Measurements from ENCODE around the gene REXO4. TPM values are rescaled to one million over a fixed set of nuclear protein-coding genes. Genes with fewer than 3 reads are reported as not detected.

REXO4 gene
- total RNA-seq, 1 experiment from 2014 or later = 38.6 TPM

DNA sequence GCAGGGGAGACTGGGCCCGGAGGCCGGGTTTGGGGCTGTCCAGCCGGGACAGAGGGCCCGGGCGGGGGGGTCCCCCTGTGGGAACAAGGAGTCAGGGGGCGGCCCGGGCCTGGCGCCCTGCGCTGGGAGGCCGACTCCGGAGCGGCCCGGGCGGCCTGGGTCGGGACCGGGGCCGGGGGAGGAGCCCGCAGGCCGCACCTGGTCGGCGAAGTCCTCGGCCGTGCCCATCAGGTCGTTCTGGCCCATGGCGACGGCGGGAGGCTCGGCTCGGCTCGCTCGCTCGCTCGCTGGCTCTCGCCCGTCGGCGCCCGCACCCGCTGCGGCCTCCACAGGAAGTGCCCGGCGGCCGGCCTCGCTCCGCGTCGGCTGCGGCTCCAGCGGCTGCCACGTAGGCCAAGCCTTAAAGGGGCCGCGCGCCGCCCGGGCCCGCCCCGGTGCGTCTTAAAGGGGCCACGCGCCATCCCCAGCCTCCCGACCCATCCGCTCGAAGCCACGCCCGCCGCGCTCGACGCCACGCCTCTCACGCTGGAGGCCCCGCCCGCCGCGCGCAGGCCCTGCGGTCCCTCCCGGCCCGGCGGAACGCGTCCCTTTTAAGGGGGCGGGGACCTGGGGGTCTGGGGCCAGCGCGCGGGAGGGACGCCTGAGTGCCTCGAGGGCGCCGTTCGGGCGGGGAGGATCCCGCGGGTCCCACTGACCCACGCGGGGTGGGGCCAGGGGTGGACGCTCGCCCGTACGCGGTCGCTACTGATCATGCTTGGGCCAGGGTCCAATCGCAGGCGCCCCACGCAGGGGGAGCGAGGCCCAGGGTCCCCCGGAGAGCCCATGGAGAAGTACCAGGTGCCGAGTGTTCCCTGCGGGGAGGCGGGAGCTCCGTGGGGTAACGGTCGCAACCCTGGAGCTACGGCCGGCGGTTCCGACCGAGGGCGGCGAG, 41.8 kb downstream of the REXO4 start, which contains the start of the genes STKLD1 and SURF4 (continued):
- TF ChIP-seq, protein P1, sequence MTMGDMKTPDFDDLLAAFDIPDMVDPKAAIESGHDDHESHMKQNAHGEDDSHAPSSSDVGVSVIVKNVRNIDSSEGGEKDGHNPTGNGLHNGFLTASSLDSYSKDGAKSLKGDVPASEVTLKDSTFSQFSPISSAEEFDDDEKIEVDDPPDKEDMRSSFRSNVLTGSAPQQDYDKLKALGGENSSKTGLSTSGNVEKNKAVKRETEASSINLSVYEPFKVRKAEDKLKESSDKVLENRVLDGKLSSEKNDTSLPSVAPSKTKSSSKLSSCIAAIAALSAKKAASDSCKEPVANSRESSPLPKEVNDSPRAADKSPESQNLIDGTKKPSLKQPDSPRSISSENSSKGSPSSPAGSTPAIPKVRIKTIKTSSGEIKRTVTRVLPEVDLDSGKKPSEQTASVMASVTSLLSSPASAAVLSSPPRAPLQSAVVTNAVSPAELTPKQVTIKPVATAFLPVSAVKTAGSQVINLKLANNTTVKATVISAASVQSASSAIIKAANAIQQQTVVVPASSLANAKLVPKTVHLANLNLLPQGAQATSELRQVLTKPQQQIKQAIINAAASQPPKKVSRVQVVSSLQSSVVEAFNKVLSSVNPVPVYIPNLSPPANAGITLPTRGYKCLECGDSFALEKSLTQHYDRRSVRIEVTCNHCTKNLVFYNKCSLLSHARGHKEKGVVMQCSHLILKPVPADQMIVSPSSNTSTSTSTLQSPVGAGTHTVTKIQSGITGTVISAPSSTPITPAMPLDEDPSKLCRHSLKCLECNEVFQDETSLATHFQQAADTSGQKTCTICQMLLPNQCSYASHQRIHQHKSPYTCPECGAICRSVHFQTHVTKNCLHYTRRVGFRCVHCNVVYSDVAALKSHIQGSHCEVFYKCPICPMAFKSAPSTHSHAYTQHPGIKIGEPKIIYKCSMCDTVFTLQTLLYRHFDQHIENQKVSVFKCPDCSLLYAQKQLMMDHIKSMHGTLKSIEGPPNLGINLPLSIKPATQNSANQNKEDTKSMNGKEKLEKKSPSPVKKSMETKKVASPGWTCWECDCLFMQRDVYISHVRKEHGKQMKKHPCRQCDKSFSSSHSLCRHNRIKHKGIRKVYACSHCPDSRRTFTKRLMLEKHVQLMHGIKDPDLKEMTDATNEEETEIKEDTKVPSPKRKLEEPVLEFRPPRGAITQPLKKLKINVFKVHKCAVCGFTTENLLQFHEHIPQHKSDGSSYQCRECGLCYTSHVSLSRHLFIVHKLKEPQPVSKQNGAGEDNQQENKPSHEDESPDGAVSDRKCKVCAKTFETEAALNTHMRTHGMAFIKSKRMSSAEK (CRISPR knock-in tag; IDR thresholded peaks at IDR 0.05; ENCODE audit: borderline replicate concordance) = no peak
- peak; percentile 74; the same call in 1 of the 2 replicates for TF ChIP-seq CREB1 (CRISPR knock-in tag; IDR thresholded peaks at IDR 0.05)
- TF ChIP-seq TCF7 (CRISPR knock-in tag; IDR thresholded peaks at IDR 0.05; ENCODE audit: low read depth) = peak; percentile 87; the same call in 1 of the 2 replicates
- no peak for TF ChIP-seq PRRX2 (CRISPR knock-in tag; IDR thresholded peaks at IDR 0.05)
- TF ChIP-seq ZNF317 (CRISPR knock-in tag; IDR thresholded peaks at IDR 0.05; ENCODE audit: borderline replicate concordance, low read depth) = no peak
- TF ChIP-seq NR3C1 (CRISPR knock-in tag; conservative IDR thresholded peaks at IDR 0.05; ENCODE audit: low read depth) = 0 out of 2 replicates have a peak, but pooled peaks have one; percentile 70
- TF ChIP-seq, protein P2, sequence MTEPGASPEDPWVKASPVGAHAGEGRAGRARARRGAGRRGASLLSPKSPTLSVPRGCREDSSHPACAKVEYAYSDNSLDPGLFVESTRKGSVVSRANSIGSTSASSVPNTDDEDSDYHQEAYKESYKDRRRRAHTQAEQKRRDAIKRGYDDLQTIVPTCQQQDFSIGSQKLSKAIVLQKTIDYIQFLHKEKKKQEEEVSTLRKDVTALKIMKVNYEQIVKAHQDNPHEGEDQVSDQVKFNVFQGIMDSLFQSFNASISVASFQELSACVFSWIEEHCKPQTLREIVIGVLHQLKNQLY (CRISPR knock-in tag; IDR thresholded peaks at IDR 0.05) = no peak
- TF ChIP-seq, protein P3, sequence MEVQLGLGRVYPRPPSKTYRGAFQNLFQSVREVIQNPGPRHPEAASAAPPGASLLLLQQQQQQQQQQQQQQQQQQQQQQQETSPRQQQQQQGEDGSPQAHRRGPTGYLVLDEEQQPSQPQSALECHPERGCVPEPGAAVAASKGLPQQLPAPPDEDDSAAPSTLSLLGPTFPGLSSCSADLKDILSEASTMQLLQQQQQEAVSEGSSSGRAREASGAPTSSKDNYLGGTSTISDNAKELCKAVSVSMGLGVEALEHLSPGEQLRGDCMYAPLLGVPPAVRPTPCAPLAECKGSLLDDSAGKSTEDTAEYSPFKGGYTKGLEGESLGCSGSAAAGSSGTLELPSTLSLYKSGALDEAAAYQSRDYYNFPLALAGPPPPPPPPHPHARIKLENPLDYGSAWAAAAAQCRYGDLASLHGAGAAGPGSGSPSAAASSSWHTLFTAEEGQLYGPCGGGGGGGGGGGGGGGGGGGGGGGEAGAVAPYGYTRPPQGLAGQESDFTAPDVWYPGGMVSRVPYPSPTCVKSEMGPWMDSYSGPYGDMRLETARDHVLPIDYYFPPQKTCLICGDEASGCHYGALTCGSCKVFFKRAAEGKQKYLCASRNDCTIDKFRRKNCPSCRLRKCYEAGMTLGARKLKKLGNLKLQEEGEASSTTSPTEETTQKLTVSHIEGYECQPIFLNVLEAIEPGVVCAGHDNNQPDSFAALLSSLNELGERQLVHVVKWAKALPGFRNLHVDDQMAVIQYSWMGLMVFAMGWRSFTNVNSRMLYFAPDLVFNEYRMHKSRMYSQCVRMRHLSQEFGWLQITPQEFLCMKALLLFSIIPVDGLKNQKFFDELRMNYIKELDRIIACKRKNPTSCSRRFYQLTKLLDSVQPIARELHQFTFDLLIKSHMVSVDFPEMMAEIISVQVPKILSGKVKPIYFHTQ (CRISPR knock-in tag; IDR thresholded peaks at IDR 0.05) = no peak
- TF ChIP-seq, protein P4, sequence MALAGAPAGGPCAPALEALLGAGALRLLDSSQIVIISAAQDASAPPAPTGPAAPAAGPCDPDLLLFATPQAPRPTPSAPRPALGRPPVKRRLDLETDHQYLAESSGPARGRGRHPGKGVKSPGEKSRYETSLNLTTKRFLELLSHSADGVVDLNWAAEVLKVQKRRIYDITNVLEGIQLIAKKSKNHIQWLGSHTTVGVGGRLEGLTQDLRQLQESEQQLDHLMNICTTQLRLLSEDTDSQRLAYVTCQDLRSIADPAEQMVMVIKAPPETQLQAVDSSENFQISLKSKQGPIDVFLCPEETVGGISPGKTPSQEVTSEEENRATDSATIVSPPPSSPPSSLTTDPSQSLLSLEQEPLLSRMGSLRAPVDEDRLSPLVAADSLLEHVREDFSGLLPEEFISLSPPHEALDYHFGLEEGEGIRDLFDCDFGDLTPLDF (CRISPR knock-in tag; IDR thresholded peaks at IDR 0.05) = peak; percentile 89; the same call in 1 of the 2 replicates
- TF ChIP-seq, protein P5, sequence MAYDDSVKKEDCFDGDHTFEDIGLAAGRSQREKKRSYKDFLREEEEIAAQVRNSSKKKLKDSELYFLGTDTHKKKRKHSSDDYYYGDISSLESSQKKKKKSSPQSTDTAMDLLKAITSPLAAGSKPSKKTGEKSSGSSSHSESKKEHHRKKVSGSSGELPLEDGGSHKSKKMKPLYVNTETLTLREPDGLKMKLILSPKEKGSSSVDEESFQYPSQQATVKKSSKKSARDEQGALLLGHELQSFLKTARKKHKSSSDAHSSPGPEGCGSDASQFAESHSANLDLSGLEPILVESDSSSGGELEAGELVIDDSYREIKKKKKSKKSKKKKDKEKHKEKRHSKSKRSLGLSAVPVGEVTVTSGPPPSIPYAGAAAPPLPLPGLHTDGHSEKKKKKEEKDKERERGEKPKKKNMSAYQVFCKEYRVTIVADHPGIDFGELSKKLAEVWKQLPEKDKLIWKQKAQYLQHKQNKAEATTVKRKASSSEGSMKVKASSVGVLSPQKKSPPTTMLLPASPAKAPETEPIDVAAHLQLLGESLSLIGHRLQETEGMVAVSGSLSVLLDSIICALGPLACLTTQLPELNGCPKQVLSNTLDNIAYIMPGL (CRISPR knock-in tag; IDR thresholded peaks at IDR 0.05) = 0 out of 2 replicates have a peak, but pooled peaks have one; percentile 50
- TF ChIP-seq, protein P6, sequence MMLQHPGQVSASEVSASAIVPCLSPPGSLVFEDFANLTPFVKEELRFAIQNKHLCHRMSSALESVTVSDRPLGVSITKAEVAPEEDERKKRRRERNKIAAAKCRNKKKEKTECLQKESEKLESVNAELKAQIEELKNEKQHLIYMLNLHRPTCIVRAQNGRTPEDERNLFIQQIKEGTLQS (CRISPR knock-in tag; conservative IDR thresholded peaks at IDR 0.05) = peak; percentile 79
- TF ChIP-seq, protein P7, sequence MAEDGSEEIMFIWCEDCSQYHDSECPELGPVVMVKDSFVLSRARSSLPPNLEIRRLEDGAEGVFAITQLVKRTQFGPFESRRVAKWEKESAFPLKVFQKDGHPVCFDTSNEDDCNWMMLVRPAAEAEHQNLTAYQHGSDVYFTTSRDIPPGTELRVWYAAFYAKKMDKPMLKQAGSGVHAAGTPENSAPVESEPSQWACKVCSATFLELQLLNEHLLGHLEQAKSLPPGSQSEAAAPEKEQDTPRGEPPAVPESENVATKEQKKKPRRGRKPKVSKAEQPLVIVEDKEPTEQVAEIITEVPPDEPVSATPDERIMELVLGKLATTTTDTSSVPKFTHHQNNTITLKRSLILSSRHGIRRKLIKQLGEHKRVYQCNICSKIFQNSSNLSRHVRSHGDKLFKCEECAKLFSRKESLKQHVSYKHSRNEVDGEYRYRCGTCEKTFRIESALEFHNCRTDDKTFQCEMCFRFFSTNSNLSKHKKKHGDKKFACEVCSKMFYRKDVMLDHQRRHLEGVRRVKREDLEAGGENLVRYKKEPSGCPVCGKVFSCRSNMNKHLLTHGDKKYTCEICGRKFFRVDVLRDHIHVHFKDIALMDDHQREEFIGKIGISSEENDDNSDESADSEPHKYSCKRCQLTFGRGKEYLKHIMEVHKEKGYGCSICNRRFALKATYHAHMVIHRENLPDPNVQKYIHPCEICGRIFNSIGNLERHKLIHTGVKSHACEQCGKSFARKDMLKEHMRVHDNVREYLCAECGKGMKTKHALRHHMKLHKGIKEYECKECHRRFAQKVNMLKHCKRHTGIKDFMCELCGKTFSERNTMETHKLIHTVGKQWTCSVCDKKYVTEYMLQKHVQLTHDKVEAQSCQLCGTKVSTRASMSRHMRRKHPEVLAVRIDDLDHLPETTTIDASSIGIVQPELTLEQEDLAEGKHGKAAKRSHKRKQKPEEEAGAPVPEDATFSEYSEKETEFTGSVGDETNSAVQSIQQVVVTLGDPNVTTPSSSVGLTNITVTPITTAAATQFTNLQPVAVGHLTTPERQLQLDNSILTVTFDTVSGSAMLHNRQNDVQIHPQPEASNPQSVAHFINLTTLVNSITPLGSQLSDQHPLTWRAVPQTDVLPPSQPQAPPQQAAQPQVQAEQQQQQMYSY (CRISPR knock-in tag; IDR thresholded peaks at IDR 0.05) = no peak
- no peak for TF ChIP-seq ATF1 (CRISPR knock-in tag; IDR thresholded peaks at IDR 0.05)
- TF ChIP-seq SOX15 (CRISPR knock-in tag; IDR thresholded peaks at IDR 0.05) = no peak
- no peak for TF ChIP-seq HMGA2 (CRISPR knock-in tag; IDR thresholded peaks at IDR 0.05)
- TF ChIP-seq ZNF396 (CRISPR knock-in tag; IDR thresholded peaks at IDR 0.05; ENCODE audit: borderline replicate concordance) = no peak
- TF ChIP-seq, protein P8, sequence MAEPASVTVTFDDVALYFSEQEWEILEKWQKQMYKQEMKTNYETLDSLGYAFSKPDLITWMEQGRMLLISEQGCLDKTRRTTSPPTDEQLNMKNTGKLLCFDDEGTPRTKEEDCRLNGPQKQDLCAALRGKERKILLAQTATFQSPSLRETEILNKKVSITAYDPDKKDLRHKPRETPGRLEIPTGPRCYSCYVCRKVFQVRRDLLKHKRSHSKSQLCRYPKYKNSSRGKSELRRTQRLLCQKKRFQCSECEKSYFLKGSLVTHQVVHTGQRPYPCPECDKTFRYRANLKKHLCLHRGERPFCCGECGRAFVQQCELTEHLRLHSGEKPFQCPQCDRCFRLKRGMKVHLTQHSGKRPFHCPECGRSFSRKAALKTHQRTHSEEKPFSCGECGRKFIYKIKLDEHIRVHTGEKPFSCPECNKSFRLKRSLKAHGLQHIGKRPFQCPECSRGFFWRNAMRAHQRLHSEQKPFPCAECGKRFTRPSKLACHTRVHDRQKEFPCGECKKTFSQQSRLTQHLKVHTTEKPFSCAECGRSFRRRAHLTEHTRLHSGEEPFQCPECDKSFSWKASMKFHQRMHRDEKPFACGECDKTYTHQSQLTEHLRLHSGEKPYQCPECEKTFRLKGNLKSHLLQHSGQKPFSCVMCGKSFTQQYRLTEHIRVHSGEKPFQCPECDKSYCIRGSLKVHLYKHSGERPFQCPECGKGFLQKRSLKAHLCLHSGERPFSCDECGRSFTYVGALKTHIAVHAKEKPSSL (CRISPR knock-in tag; conservative IDR thresholded peaks at IDR 0.05) = no peak
- TF ChIP-seq NR1H2 (CRISPR knock-in tag; IDR thresholded peaks at IDR 0.05) = no peak
- peak; percentile 78; the same call in 1 of the 2 replicates for TF ChIP-seq MYBL2 (CRISPR knock-in tag; IDR thresholded peaks at IDR 0.05)
